ENCODE measurements around the gene FBXO10. TPM values are rescaled to one million over a fixed set of nuclear protein-coding genes. Genes with fewer than 3 reads are reported as not detected.

Gene FBXO10
- total and polyA plus RNA-seq, 2 experiments from 2014 or later = 3.4 to 13.4 TPM

DNA sequence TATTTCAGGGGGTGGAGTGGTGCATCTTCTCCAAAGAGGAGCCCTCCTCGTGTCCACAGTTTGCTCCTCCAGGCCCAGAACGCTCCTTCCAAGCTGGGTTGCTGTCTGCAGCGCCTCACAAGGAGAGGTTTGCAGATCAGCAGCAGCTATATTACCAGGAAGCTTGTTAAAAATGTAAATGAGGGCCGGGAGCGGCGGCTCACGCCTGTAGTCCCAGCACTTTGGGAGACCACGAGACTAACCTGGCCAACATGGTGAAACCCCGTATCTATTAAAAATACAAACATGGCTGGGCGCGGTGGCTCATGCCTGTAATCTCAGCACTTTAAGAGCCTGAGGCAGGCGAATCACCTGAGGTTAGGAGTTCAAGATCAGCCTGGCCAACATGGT, 49.6 kb upstream of the FBXO10 start:
- no peaks in the 10 kb centered on the region for H3K9me3 Mint-ChIP-seq
- Histone ChIP-seq H3K9me2 (ENCODE audit: insufficient read depth) (no peaks in the 10 kb centered on the region), H3F3A (replicated peaks; ENCODE audit: low read depth) (no peaks in the 10 kb centered on the region), H3K27me3 (ENCODE audit: insufficient read depth) (no peaks in the 10 kb centered on the region), H3K4me1 (ENCODE audit: insufficient read depth) (peaks cover 15% of the 10 kb centered on the region), H3K4me3 (no peak overlapping the region), H3K36me3 (ENCODE audit: insufficient read depth) (no peaks in the 10 kb centered on the region), H2AFZ (peak overlapping the region; percentile 74; the same call in 1 of the 2 replicates), H3K79me2 (replicated peaks; ENCODE audit: insufficient read depth) (no peaks in the 10 kb centered on the region), H3K27ac (ENCODE audit: low read depth) (no peak overlapping the region), H4K20me1 (replicated peaks; ENCODE audit: insufficient read depth) (no peaks in the 10 kb centered on the region), H3K4me2 (no peak overlapping the region)
- no peaks in the 10 kb centered on the region for H3K27me3 Mint-ChIP-seq (ENCODE audit: insufficient read depth, low read depth, poor library complexity)
- TF ChIP-seq STAT1 (IDR thresholded peaks at IDR 0.05; ENCODE audit: unreplicated experiment) (no peak), CREB1 (CRISPR knock-in tag; IDR thresholded peaks at IDR 0.05; ENCODE audit: low read depth) (no peak), EZH2phosphoT487 (IDR thresholded peaks at IDR 0.05; ENCODE audit: unreplicated experiment) (no peak), JUNB (IDR thresholded peaks at IDR 0.05; ENCODE audit: unreplicated experiment) (no peak), EZH2 (IDR thresholded peaks at IDR 0.05; ENCODE audit: low read depth, unreplicated experiment) (no peak), ZNF114 (CRISPR knock-in tag; IDR thresholded peaks at IDR 0.05) (no peak), POLR2AphosphoS5 (IDR thresholded peaks at IDR 0.05; ENCODE audit: low read depth) (no peak)
- TF ChIP-seq, protein P1, sequence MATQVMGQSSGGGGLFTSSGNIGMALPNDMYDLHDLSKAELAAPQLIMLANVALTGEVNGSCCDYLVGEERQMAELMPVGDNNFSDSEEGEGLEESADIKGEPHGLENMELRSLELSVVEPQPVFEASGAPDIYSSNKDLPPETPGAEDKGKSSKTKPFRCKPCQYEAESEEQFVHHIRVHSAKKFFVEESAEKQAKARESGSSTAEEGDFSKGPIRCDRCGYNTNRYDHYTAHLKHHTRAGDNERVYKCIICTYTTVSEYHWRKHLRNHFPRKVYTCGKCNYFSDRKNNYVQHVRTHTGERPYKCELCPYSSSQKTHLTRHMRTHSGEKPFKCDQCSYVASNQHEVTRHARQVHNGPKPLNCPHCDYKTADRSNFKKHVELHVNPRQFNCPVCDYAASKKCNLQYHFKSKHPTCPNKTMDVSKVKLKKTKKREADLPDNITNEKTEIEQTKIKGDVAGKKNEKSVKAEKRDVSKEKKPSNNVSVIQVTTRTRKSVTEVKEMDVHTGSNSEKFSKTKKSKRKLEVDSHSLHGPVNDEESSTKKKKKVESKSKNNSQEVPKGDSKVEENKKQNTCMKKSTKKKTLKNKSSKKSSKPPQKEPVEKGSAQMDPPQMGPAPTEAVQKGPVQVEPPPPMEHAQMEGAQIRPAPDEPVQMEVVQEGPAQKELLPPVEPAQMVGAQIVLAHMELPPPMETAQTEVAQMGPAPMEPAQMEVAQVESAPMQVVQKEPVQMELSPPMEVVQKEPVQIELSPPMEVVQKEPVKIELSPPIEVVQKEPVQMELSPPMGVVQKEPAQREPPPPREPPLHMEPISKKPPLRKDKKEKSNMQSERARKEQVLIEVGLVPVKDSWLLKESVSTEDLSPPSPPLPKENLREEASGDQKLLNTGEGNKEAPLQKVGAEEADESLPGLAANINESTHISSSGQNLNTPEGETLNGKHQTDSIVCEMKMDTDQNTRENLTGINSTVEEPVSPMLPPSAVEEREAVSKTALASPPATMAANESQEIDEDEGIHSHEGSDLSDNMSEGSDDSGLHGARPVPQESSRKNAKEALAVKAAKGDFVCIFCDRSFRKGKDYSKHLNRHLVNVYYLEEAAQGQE (IDR thresholded peaks at IDR 0.05; ENCODE audit: unreplicated experiment) = no peak
- TF ChIP-seq, protein P2, sequence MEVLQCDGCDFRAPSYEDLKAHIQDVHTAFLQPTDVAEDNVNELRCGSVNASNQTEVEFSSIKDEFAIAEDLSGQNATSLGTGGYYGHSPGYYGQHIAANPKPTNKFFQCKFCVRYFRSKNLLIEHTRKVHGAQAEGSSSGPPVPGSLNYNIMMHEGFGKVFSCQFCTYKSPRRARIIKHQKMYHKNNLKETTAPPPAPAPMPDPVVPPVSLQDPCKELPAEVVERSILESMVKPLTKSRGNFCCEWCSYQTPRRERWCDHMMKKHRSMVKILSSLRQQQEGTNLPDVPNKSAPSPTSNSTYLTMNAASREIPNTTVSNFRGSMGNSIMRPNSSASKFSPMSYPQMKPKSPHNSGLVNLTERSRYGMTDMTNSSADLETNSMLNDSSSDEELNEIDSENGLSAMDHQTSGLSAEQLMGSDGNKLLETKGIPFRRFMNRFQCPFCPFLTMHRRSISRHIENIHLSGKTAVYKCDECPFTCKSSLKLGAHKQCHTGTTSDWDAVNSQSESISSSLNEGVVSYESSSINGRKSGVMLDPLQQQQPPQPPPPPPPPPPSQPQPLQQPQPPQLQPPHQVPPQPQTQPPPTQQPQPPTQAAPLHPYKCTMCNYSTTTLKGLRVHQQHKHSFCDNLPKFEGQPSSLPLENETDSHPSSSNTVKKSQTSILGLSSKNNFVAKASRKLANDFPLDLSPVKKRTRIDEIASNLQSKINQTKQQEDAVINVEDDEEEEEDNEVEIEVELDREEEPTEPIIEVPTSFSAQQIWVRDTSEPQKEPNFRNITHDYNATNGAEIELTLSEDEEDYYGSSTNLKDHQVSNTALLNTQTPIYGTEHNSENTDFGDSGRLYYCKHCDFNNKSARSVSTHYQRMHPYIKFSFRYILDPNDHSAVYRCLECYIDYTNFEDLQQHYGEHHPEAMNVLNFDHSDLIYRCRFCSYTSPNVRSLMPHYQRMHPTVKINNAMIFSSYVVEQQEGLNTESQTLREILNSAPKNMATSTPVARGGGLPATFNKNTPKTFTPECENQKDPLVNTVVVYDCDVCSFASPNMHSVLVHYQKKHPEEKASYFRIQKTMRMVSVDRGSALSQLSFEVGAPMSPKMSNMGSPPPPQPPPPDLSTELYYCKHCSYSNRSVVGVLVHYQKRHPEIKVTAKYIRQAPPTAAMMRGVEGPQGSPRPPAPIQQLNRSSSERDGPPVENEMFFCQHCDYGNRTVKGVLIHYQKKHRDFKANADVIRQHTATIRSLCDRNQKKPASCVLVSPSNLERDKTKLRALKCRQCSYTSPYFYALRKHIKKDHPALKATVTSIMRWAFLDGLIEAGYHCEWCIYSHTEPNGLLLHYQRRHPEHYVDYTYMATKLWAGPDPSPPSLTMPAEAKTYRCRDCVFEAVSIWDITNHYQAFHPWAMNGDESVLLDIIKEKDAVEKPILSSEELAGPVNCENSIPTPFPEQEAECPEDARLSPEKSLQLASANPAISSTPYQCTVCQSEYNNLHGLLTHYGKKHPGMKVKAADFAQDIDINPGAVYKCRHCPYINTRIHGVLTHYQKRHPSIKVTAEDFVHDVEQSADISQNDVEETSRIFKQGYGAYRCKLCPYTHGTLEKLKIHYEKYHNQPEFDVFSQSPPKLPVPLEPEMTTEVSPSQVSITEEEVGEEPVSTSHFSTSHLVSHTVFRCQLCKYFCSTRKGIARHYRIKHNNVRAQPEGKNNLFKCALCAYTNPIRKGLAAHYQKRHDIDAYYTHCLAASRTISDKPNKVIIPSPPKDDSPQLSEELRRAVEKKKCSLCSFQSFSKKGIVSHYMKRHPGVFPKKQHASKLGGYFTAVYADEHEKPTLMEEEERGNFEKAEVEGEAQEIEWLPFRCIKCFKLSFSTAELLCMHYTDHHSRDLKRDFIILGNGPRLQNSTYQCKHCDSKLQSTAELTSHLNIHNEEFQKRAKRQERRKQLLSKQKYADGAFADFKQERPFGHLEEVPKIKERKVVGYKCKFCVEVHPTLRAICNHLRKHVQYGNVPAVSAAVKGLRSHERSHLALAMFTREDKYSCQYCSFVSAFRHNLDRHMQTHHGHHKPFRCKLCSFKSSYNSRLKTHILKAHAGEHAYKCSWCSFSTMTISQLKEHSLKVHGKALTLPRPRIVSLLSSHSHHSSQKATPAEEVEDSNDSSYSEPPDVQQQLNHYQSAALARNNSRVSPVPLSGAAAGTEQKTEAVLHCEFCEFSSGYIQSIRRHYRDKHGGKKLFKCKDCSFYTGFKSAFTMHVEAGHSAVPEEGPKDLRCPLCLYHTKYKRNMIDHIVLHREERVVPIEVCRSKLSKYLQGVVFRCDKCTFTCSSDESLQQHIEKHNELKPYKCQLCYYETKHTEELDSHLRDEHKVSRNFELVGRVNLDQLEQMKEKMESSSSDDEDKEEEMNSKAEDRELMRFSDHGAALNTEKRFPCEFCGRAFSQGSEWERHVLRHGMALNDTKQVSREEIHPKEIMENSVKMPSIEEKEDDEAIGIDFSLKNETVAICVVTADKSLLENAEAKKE (CRISPR knock-in tag; IDR thresholded peaks at IDR 0.05) = no peak
- TF ChIP-seq, protein P3, sequence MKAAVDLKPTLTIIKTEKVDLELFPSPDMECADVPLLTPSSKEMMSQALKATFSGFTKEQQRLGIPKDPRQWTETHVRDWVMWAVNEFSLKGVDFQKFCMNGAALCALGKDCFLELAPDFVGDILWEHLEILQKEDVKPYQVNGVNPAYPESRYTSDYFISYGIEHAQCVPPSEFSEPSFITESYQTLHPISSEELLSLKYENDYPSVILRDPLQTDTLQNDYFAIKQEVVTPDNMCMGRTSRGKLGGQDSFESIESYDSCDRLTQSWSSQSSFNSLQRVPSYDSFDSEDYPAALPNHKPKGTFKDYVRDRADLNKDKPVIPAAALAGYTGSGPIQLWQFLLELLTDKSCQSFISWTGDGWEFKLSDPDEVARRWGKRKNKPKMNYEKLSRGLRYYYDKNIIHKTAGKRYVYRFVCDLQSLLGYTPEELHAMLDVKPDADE (IDR thresholded peaks at IDR 0.05) = no peak
- TF ChIP-seq, protein P4, sequence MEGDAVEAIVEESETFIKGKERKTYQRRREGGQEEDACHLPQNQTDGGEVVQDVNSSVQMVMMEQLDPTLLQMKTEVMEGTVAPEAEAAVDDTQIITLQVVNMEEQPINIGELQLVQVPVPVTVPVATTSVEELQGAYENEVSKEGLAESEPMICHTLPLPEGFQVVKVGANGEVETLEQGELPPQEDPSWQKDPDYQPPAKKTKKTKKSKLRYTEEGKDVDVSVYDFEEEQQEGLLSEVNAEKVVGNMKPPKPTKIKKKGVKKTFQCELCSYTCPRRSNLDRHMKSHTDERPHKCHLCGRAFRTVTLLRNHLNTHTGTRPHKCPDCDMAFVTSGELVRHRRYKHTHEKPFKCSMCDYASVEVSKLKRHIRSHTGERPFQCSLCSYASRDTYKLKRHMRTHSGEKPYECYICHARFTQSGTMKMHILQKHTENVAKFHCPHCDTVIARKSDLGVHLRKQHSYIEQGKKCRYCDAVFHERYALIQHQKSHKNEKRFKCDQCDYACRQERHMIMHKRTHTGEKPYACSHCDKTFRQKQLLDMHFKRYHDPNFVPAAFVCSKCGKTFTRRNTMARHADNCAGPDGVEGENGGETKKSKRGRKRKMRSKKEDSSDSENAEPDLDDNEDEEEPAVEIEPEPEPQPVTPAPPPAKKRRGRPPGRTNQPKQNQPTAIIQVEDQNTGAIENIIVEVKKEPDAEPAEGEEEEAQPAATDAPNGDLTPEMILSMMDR (conservative IDR thresholded peaks at IDR 0.05; ENCODE audit: low read depth in 2 of 2) = no peak
- no peak for DNase-seq (ENCODE audit: low spot score)
- H3K4me1 Mint-ChIP-seq = peaks cover 30% of the 10 kb centered on the region
- no peaks in the 10 kb centered on the region for H3K36me3 Mint-ChIP-seq (ENCODE audit: low read depth)
- no peak for ATAC-seq
- no peak overlapping the region for H3K27ac Mint-ChIP-seq
- H3K4me3 Mint-ChIP-seq = no peak overlapping the region

Measured in GM23338 (cell line).